Colonic mucosa (tissue), 4 donors: ENCODE data around the gene SFSWAP. TPM values are rescaled to one million over a fixed set of nuclear protein-coding genes. Genes with fewer than 3 reads are reported as not detected.

Experiments
- DNase-seq: peaks from one replicate; pipeline ENCODE4 v3.0.0-alpha.2; 2020
- H3K27ac ChIP-seq: fragments of 200-600 bp; one replicate; pipeline ENCODE4 v1.8.0; 2021
- H3K27me3 ChIP-seq: fragments of 200-600 bp; one replicate; pipeline ENCODE4 v1.8.0; 2021
- H3K36me3 ChIP-seq: fragments of 200-600 bp; one replicate; pipeline ENCODE4 v1.8.0; 2021
- H3K4me1 ChIP-seq: fragments of 200-600 bp; one replicate; pipeline ENCODE4 v1.8.0; 2021; ENCODE audit warnings: mild to moderate bottlenecking
- H3K4me3 ChIP-seq: fragments of 200-600 bp; one replicate; pipeline ENCODE4 v1.8.0; 2021
- H3K9ac ChIP-seq, 2 donors: one replicate each; pipeline ENCODE4 v1.7.0; 2013; ENCODE audit warnings: control low read depth in 2 of 2, low read depth in 2 of 2, low read length in 2 of 2
- H3K9me3 ChIP-seq: fragments of 200-600 bp; one replicate; pipeline ENCODE4 v1.8.0; 2021
- intact Hi-C: fragments of 100-400 bp; cut with DNase I; formaldehyde crosslinking; loops from one replicate; pipeline ENCODE4 v1.14.1; 2022
- total RNA-seq, 2 donors: library from RNA; stranded (reverse); fragmentation: NEBNext Ultra II Directional in 1 of 2; extraction: Animal tissue kit (Norgen Biotek cat#: 25700) in 1 of 2; gene quantifications; one replicate each; pipeline ENCODE4 v1.2.1, GENCODE V29; 2021
- TF ChIP-seq, protein P1 (sequence below): fragments of 200-600 bp; IDR thresholded peaks from one replicate; pipeline ENCODE4 v1.8.0; 2022; ENCODE audit warnings: antibody characterized with exemption, mild to moderate bottlenecking
- donor health status: healthy.
- donor health status: DM: no; HTN: no; CAD: no.
- donor health status: DM: no; HTN: no; CAD: no.

SFSWAP gene
- total RNA-seq, 2 donors from 2014 or later: 28.2 to 35.6 TPM

DNA sequence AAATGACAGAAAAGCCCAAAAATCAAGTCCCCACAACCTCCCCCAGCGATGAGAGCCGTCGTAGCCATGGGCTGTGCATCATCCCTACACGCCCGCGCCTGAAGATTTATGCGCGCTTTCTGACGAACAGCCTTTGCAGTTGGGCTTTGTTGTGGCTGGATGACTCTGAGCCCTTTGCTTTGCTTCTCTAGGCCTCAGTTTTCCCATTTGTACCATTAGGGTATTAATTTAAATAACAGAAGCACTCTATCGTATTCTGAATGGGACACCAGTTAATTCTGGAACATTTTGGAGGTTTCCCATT, 24.2 kb downstream of the SFSWAP start:
- DNase-seq: no peak
- Histone ChIP-seq H3K9ac (no peak overlapping the region), H3K36me3 (peaks cover 12% of the 10 kb centered on the region), H3K9me3 (no peaks in the 10 kb centered on the region), H3K4me1 (no peaks in the 10 kb centered on the region), H3K4me3 (no peak overlapping the region), H3K27me3 (no peaks in the 10 kb centered on the region), H3K27ac (no peak overlapping the region)
- intact Hi-C loops: no loop called here
- TF ChIP-seq, protein P1, sequence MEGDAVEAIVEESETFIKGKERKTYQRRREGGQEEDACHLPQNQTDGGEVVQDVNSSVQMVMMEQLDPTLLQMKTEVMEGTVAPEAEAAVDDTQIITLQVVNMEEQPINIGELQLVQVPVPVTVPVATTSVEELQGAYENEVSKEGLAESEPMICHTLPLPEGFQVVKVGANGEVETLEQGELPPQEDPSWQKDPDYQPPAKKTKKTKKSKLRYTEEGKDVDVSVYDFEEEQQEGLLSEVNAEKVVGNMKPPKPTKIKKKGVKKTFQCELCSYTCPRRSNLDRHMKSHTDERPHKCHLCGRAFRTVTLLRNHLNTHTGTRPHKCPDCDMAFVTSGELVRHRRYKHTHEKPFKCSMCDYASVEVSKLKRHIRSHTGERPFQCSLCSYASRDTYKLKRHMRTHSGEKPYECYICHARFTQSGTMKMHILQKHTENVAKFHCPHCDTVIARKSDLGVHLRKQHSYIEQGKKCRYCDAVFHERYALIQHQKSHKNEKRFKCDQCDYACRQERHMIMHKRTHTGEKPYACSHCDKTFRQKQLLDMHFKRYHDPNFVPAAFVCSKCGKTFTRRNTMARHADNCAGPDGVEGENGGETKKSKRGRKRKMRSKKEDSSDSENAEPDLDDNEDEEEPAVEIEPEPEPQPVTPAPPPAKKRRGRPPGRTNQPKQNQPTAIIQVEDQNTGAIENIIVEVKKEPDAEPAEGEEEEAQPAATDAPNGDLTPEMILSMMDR: no peak

DNA sequence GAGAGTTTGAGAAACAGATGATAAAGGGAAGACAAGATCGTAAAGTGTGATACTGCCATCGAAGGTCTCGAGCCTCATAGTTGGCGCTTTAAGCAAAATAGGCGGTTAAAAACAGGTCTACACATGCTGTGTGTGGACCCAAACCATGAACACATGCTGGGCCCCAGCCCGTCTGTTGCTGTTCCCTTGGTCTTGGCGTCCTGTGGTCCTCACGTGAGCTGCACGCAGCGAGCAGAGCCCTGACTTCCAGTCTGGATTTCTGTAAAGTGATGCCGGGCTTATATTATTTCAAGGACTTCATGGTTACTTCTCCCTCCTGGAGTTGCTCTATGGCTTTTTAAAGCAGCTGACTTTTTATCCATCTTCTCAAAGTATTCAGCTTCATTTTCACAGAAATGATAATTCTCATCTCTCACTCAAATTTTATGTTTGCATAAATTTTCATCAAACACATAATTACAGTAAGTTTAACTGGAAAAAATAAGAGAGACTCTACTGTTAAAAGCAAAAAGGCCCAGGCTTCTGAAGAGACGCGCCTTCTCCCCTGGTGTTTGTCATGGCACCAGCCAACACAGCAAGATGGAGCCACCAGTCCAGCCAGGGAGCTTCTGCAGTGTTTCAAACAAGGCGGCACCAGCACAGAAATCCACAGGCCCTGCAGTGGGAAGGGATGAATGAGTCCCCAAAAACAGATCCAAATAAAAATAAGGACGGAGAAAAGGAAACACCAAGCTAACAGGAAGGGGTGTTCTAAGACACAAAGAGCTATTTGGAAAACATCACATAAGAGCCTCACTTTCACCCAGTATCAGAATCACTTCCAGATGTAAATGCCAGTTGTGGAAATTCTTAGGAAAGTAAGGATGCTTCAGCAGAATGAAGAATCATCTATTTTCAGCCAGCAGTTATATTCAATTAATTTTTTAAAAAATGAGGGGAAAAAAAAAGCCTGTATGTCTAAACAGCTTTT, 24.9 kb downstream of the SFSWAP start:
- H3K27ac ChIP-seq: no peak overlapping the region
- TF ChIP-seq, protein P1: no peak
- H3K4me3 ChIP-seq: no peak overlapping the region
- H3K9ac ChIP-seq: no peak overlapping the region
- no peaks in the 10 kb centered on the region for H3K27me3 ChIP-seq
- peaks cover 6% of the 10 kb centered on the region for H3K36me3 ChIP-seq
- intact Hi-C loops: no loop called here
- no peak for DNase-seq
- H3K9me3 ChIP-seq: no peaks in the 10 kb centered on the region
- H3K4me1 ChIP-seq: no peaks in the 10 kb centered on the region

DNA sequence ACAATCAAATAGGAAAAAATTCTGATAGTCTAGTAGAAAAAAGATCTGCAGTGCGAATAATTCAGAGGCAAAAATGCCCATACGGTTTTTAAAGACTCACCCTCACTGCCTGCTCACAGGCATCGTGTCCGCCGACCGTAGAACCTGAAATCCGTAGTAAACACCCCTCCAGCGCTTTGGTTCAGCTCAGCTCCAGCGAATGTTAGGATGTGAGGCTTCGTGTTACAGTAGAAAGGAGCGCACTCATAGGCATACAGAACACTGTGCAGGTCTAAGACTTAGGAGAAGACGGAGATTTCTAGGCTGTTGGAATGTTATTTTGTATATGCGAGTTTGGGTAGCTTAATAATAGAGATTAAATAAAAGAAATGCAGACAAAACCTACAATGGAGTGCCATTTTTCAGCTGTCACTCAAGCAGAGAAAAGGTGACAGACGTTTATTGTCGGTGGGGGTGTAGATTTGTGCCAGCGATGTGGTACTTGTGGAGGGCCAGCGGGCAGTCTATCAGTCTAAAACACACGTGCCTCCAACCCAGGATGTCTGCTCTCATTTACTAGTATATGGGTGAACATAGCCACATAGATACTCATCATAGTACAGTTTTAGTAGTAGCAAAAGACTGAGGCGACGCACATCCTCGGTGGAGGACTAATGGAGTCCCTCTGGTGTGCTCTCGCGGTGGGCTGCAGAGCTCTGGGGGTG, 25.7 kb downstream of the SFSWAP start:
- Histone ChIP-seq H3K27ac (no peak overlapping the region), H3K36me3 (peaks cover 4% of the 10 kb centered on the region), H3K9me3 (no peaks in the 10 kb centered on the region), H3K9ac (no peak overlapping the region), H3K4me1 (no peaks in the 10 kb centered on the region), H3K4me3 (no peak overlapping the region), H3K27me3 (no peaks in the 10 kb centered on the region)
- TF ChIP-seq, protein P1: no peak
- intact Hi-C loops: no loop called here
- no peak for DNase-seq

DNA sequence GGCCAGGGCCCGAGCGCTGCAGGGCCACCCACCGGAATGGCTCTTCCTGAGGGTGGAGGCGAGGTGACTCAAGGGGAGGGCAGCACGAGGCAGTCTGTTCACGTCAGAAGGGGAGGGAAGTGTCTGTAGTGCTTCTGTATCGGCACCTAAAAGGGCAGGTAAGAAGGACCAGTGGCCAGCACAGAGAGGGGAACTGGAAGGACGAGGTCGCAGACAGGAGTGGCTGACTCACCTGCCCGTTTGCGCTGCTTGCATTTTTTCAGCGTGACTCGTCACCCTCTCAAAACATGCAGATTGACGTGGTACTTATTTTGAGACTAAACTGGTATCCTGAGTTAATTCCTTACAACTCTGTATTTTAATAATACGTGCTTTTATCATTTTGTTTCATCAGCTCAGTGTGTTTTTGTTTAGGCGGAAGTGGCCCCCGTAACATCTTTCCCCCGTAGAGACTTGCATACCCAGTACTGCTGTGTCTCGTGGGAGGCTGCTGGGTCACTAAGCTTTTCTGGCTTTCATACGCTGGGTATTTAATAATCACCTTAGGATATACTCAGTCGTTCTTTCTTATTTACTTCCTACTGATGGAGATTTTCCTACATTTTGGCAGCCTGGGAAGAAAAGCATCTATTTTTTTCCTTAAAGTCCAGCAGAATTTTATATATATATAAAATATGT, 26.4 kb downstream of the SFSWAP start:
- peaks cover 4% of the 10 kb centered on the region for H3K36me3 ChIP-seq
- H3K27ac ChIP-seq: no peak overlapping the region

DNA sequence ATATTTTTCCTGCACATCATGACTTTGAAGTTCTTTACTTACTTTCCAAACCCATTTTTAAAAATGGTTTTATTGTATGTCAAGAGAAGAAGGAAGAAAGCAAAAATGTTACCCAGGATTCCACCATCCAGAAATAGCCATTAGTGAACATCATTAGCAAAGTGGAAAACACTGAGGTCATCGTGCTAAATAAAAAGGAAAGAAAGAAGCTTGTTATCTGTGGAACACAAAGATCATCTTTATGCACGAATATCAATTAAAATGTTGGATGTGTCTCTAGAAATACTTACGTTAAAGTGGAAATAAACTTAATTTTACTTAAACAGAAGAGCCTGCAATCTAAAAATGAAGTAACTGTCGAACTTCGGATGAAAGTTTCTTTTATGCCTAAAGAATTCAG, 27.3 kb downstream of the SFSWAP start:
- intact Hi-C loops: no loop called here
- no peak for DNase-seq
- no peak overlapping the region for H3K9ac ChIP-seq
- H3K4me1 ChIP-seq: no peaks in the 10 kb centered on the region
- peaks cover 9% of the 10 kb centered on the region for H3K36me3 ChIP-seq
- TF ChIP-seq, protein P1: no peak
- H3K9me3 ChIP-seq: no peaks in the 10 kb centered on the region
- no peak overlapping the region for H3K27ac ChIP-seq
- H3K27me3 ChIP-seq: no peaks in the 10 kb centered on the region
- no peak overlapping the region for H3K4me3 ChIP-seq

More for the DNA sequence above, 26.4 kb downstream of the SFSWAP start:
- no peaks in the 10 kb centered on the region for H3K9me3 ChIP-seq
- DNase-seq: no peak
- intact Hi-C loops: no loop called here
- no peak overlapping the region for H3K9ac ChIP-seq
- H3K27me3 ChIP-seq: no peaks in the 10 kb centered on the region
- H3K4me1 ChIP-seq: no peaks in the 10 kb centered on the region
- TF ChIP-seq, protein P1: no peak
- H3K4me3 ChIP-seq: no peak overlapping the region
